Activated CD8-positive, alpha-beta memory T cell treated with anti-CD3 and anti-CD28 coated beads, Interleukin-2, amount 50 U/mL, for 24 hours (primary cell): ENCODE measurements around the gene SAMD11.

ENCODE experiments used
- DNase-seq: peaks from one replicate; pipeline ENCODE4 v3.0.0-alpha.2; 2020; ENCODE audit errors: extremely low read depth

Gene SAMD11

DNA sequence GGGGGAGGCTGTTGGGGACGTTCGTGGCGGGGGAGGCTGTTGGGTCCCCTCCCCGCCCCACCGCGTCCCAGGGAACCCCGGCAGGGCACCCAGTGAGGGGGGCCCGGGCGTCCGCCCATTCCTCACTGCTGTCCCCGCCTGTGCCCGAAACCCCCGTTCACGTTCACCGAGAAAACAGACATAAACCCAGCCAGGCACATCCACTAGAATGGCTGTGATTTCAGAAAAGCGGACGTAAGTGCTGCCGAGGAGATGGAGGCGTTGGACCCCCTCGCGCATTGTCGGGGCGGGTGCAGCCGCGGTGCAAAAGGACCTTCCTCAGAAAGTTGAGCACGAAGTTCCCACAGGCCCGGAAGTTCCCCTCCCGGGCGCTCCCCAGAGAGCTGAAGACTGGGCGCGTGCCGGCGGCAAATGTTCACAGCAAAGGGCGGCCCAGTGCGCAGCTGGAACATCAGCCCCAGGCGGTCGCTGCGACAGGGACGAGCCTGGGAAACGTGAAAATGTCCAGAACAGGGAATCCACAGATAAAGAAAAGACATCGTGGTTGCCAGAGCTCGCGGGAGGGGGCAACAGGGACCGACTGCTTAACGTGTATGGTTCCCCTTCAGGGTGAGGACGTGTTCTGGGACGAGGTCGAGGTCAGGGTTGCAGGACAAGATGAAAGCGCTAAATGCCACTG, 18.5 kb upstream of the SAMD11 start:
- DNase-seq = no peak

DNA sequence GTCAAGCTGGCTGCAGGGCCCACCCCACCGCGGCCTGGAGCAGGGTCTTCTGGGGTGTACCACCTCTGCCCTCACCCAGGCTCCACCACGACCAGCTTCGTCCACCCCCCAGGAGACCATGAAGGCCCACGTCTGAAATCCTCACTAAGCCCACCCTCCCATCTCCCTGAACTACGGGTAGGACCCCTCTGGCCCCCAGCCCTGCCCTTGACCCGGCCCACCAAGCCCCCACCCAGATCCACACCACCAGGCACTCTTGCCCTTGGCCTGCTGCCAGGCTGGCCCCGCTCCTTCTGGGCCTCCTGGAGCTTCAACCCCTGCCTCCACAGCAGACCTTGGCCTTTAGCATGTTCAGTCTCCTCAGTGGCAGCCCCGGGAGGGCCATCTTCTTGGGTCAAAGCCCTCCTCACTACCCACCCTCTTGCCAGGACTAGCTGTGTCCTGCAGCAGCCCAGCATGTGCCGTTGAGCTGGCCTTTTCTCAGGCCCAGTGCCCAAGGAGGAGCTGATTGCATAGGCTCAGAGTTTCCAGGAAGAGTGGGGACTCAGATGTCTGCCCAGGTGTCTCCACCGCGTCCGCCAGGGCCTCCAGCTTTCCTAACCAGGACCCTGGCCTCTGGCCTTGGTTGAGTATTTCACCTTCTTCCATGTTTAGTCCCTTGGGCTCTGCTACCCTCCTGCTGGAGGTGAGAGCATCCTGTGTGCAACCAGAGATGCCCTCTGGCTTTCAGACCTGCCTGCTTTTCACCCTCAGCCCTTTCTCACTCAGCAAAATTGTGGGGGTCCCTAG, 17.7 kb upstream of the SAMD11 start:
- DNase-seq = no peak

DNA sequence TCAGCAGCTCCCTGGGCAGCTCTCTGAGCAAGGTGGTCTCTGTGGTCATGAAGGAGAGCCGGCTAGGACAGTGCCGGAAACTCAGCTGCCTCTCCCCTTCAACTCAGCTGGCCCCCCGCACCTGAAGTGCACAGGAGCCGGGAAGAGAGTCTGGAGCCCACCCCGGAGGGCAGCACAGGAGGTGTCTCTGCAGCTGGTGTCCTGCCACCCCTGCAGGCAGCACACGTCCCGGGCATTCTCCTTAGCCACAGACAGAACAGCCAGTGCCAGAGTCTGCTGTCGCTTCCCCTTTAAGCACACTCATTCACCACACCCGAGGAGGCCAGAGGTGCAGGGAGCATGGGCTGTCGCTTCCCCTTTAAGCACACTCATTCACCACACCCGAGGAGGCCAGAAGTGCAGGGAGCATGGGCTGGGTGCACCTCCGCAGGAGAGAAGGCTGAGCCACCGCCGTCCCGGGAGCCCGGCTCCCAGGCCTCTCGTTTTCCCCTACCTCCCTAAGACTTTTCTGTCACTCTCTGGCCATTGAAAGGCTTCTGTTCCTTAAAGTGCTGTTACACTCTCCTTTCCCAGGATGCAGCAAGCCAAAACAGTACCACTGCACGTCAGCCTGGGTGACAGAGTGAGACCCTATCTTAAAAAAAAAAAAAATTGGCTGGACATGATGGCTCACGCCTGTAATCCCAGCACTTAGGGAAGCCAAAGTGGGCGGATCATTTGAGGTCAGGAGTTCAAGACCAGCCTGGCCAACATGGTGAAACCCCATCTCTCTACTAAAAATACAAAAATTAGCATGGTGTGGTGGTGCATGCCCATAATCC, 16.9 kb upstream of the SAMD11 start:
- DNase-seq = no peak

DNA sequence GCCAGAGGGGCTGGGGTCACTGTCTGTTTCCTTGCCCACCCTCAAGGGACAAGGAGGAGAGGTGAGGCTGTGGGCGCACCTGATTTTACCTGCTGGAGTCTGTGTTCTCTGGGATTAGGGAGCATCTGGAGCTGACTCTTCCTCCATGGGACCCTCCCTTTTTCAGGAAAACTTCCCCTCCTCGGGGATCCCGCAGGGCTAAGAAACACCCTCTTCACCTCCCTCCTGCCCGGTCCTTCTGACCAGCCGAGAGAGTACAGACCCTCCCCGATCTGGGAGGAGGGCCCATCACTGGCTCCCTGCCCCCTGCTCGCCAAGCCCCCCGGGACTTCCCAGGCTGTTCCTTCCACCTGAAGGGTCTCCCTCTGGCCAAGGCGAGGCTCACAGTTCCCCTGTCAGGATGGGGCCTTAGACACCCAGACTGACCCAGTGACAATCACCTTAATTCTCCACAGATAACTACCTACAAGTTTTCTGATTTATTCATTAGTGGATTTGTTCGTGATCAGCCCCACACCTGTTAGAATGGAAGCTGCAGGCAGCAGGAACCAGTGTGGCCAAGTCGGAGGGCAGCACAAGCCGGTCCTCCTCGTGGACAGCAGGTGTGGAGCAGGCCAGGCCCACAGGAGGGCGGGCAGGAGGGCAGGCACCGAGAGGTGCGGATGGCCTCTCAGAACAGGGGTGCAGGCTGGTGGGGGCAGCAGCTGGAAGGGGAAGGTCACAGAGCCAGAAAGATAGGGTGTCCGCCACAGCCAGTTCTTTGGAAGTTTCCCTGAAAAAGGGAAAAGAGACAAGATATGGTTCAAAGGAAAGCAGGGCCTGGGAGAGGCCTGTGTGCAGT, 15.9 kb upstream of the SAMD11 start:
- DNase-seq = no peak

DNA sequence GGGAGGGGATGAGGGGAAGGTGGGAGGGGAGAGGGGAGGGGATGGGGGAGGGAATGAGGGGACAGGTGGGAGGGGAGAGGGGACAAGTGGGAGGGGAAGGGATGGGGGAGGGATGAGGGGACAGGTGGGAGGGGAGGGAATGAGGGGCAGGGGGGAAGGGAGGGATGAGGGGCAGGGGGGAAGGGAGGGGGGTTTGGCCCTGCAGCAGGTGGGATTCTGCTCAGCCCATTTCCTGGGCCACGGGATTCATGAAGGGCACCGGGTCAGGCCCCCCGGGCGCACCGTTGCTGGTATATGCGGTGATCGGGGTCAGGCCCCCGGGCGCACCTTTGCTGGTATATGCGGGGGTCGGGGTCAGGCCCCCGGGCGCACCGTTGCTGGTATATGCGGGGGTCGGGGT, 15.1 kb upstream of the SAMD11 start:
- no peak for DNase-seq

DNA sequence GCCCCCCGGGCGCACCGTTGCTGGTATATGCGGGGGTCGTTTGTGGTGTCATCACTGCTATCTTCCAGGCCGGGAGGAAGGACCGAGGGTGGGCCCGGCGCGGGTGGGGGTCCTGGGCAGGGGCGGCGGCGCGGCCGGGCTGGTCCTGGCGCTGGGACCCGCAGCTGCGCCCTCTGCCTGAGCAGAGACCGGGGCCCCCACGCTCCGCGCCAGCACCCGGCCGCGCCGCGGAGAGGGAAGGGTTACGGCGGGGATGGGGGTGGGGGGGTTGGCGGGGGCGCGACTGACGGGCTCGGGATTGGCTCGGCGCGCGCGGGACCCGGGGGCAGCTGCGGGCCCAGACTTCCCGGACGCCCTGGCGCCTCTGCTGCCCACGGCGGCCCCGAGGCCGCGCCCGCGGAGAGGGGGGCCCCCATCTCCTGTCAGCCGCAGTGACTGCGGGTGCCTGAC, 13.8 kb upstream of the SAMD11 start:
- no peak for DNase-seq

DNA sequence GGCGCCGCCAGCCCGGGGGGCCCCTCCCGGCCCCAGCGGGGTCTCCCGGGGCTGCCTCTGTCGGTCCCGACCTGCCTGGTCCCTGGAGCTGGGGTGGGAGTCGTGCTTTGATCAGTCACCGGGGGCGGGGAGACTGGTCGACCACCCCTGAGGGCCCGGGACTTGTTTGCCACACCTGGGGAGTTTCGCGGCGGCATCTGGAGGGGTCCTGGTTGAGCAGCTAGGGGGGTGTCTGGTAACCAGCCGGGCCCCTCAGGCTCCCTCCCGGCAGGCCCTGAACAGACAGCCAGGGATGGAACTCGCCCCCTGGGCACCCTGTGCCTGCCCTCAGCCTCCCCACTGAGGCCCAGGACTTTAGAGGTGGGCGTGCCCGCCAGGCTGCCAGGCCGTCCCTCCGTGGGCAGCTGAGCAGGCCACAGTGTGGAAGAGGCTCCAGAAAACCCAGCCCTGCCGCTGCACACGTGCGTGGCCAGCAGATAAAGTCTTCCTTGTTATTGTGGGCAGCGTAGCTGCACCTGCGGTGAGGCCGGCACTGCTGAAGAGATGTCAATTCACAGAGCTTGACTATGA, 13.3 kb upstream of the SAMD11 start:
- DNase-seq = no peak

DNA sequence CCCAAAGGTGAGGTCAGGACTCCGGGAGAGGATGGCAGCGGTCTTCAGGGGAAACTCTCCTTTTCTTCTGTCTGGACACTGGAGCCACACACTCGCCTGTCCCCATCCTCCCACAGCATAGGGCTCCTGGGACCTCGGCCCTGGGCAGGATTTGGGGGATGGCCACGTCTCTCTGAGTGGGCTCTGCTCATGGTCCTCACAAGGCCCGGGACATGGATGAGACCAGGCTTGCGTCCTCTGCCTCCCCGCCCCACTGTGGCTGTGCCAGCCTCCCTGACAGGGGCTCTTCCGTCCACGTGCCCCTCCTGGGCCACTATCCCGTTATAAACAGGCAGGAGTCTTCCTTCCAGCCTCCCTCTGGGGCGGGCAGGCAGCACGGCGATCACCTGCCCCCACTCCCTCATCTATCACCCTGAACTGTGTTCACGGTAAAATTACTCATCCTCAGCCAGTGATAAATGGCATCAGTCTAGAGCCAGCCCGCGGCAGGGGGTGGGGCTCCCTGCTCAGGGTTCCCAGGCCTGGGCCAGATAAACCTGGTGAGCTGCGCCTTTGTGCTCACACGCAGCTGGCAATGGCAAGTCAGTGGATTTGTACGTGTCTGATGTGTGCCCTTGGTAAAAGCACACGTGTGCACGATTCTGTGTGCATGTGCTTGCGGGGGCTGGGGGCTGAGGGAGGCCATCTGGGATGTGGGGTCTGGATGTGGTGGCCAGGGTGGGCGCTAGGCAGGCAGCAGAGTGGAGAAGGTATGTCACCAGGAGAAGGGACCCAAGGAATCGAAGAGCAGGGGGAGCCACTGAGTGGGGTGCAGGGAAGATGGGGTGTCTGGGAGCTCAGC, 12.6 kb upstream of the SAMD11 start:
- no peak for DNase-seq

DNA sequence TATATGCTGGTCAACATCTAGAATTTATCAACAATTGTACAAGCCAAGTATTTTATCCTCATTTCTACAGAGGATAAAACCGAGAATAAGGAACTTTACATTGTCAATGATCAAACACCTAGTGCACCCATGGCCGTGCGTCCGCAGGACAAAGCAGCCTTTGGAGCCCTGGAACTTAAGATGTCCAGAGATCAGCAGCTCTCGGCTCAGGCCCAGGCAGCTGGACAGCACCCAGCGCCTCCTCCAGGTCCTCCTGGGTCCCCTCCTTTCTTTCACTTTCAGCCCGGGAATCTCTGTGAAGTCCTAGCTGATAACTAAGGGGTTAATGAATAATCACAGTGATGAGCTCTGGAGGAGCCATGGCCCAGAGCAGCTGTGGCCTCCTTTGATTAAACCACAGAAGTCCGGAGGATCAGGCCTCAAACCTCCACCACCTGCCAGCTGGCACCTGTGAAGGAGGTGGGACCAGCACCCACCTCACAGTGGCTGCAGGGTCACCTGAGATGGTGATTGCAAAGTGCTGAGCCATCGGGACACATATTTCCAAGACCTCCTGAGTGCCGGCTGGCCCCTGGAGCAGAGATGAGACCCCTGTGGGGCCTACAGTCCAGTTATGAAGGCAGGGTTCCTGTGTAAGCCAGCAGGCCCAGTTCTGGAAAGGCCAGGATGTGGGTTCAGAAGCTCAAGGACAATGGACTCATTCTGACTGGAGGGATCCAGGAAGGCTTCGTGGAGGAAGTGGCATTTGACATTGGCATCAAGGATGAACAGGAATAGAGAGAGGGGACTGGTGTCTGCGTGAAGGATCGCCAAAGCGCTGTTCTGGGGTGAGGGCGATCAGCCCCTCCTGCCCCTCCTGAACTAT, 11.6 kb upstream of the SAMD11 start:
- no peak for DNase-seq

DNA sequence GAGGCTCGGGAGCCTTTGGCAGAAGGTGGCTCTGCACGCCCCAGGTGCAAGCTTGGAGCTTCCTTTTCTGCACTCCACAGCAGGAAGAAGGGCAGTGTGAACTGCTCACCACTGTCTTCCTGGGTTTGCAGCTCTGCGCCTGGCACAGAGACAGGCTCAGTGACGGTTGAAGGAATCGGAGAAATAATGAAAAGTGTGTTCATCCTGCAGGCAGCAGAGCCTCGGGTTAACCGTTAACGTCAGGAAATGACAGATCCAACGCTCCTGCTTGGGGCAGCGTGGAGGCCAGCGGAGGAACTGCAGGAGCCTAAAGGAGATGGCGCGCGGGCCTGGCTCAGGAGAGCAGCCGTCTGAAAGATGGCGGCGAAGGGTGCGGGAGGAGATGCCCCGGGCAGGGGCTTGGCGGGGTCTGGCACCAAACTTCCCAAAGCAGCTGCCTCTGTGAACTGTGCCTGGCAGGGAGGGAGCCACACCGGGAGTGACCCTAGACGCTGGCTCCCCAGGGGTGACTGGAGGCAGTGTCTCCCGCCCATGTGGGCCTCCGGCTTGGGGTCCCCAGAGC, 10.9 kb upstream of the SAMD11 start:
- no peak for DNase-seq

DNA sequence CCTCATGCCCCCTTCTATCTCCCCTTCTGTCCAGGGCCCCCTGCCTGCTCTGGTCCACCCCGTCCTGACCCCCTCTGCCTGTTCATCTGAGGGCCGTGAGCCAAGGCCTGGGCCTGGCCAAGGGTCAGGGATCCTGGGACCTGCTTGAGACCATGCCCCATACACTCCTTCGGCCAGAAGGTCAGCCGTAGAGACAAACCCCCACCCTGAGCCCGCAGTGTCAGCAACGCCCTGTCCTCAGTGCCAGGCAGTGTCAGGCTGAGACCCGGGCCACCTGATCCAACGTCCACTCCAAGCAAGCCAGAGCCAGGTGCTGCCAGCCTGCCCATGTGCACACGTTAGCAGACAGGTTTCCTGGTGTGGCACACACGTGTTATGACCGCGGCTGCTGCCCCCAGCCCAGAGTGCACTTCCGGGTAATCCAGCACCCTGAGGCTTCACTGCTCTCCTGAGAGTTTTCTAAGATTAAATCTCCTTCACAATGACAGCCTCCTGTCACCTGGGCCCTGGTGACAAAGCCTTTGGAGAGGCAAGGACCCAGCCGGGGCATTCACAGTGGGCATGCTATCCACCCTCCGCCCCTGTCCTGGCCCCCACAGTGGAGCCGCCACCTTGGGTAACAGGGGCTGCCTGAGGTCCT, 10.1 kb upstream of the SAMD11 start:
- DNase-seq = no peak

DNA sequence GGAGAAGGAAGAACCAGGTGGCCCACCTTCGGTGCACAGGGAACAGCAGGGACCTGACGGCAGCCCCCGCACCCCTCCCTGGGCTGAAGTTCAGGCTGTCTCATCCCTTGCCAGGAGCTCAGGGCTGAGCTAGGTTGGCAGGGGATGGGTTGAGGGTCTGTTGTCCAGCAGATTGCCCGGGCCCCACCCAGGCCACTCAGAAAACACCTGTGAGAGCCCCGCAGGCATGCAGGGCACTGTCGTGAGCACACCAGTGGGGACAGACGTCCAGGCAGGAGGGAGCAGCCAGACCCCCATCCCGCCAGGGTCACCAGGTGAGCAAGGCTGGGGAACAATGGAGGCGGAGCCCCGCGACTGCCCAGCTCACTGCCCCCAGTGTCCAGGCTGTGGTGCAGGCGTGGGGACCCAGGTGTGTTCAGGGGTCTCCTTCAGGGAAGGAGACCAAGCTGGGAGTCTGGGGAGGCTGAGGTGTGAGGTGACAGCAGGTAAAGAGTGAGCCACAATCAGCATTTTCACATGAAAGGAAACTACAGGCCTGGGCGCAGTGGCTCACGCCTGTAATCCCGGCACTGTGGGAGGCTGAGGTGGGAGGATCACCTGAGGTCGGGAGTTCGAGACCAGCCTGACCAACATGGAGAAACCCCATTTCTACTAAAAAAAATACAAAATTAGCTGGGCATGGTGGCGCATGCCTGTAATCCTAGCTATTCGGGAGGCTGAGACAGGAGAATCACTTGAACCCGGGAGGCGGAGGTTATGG, 9.4 kb upstream of the SAMD11 start:
- DNase-seq = no peak

DNA sequence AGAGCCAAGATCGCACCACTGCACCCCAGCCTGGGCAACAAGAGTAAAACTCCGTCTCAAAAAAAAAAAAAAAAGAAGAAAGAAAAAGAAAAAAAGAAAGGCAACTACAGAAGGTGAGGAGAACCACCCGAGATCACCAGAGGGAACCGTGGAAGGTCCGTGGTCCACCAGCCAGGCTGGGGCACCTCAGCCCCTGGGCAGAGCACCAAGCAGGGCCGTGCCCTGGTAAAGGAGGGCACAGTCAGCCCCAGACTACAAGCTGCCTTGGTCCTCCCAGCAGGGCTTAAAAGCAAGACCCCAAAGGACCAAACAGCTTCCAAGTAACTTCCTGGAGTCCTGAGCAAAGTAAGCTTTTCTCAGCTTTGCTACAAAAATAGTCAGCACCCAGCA, 8.8 kb upstream of the SAMD11 start:
- DNase-seq = no peak

DNA sequence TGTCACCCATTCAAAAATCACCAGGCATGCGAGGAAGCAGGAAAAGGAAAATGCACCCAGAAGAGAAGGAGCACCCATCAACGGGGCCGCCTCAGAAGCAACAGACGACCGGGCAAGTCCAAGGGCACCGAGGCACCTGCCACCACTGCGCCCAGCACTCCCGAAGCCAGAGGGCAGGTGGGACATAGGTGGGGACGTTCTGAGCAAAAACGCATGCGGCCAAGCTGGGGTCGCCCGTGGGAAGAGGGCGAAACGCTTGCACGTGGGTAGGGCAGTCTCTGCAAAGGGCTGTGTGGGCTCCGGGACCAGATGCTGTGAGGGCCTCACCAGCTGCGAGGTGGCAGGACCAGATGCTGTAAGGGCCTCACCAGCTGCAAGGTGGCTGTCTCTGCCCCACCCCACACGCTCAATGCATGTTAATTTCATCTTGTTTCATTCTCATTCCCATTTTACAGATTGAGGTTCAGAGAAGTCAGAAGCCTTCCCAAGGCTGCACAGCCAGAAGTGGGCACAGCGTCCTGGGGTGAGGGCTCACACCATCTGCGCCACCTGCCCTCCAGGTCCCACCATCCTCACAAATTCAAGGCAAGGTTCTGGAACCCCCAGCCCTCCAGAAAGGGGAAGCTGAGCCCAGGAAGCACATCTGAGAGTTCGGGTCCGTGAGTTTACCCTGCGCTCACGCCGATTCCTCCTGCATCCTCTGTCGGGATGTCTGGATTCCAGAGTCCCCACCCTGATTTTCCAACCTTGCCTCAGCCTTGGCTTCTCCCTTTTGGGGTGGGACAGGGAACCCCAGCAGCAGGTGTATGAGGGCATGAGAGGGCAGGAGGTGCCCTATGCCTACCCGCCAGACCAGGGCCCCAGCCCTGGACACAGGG, 8.2 kb upstream of the SAMD11 start:
- no peak for DNase-seq

DNA sequence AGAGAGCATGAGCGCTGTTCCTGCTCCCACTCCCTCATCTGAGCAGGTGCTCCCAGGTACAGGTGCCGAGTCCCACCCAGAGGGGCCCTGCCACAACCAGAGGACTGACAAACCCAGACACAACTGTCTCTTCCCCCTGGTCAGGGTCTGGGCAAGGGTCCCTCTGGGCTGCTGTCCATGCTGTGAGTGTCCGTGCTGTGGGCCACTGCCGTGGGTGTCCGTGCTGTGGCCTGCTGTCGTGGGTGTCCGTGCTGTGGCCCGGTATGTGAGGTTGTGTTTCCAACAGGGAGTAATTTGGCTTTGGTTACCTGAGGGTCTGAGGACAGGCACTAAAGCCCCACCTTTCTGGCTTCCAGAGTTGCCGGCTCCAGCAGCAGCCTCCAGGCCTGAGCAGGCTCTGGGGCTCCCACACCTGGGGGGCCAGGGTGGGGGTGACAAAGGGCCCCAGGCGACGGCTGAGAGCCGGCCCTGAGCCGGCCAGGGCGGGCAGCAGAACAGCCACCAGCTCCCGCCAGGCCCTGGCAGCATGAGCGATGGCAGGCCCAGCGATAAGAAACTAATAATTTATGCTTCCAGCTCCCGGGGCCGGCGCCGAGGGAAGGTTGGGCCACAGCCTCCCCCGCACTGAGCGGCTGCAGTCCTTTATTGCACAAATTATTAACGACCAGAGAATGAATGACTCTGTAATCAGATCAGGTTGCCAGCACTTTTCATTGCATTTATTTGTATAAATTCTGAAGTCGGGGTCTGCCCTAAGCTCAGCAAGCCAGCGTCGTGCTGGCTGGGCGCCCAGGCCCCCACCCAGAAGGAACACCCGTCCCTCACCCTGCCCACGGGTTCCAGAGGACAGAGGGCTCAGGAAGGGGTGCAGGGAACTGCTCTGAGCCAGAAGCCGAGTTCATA, 7.3 kb upstream of the SAMD11 start:
- no peak for DNase-seq

DNA sequence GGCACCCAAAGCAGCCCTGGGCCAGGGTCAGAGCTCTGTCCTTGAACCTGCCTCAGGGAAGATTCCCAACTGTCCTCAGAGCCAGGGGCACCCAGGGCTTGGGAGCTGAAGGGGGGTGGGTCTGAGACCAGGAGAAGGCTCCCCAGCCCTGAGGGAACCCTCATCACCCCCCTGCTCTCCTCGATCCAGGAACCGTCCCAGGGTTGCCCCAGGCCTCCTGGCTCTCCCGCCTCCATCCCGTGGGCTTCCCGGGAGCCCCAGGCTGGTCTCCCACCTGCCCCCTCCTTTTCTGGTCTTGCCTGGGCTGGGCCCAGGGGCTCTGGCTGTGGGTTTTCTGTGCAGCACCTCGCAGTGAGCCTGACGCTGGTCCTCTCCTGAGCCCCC, 6.7 kb upstream of the SAMD11 start:
- no peak for DNase-seq
